Keratinocyte (primary cell): ENCODE data around the gene ZNFX1.

ENCODE experiments used
- CTCF ChIP-seq, 3 experiments: IDR thresholded peaks in 1 of 3; conservative IDR thresholded peaks in 1 of 3; optimal IDR thresholded peaks in 1 of 3; 2 replicates in 2 of 3; 3 replicates in 1 of 3; pipeline versions ENCODE3 to v1.5.1; 2011; ENCODE audit warnings: low read length in 3 of 3, mild to moderate bottlenecking in 3 of 3, moderate library complexity in 2 of 3, control low read depth in 1 of 3, inconsistent platforms in 1 of 3; ENCODE audit not compliant: insufficient read depth in 2 of 3; ENCODE audit errors: extremely low read depth in 1 of 3
- EZH2 ChIP-seq: IDR thresholded peaks from one replicate; pipeline ENCODE4 v1.6.1; 2012; ENCODE audit warnings: inconsistent platforms, mild to moderate bottlenecking, low read length, moderate library complexity

DNA sequence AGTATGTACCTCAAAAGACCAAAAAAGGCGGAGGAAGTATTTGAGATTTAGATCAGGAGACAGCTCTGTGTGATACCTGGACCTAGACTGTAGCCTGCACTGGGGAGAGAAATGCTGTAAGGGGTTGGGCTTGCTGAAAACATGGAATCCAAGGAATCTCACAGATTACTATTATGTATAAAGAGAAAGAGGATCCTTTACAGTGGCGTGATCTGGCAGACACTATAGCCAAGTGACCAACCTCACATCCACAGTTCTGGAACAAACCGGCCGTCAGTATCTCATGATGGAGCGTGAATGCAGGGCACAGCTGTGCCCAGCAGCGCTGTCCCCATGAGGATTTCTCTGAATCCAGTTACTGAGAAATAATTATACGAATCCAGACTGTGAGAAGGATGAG, 46.4 kb downstream of the ZNFX1 start:
- TF ChIP-seq CTCF (optimal IDR thresholded peaks at IDR 0.05 in 1 of 3, IDR thresholded peaks at IDR 0.05 in 1 of 3, conservative IDR thresholded peaks at IDR 0.05 in 1 of 3; ENCODE audit: extremely low read depth in 1 of 3, insufficient read depth in 2 of 3, low read length in 3 of 3) (no peak), EZH2 (no peak)
